Measurements from ENCODE around the gene AKAIN1. TPM values are rescaled to one million over a fixed set of nuclear protein-coding genes. Genes with fewer than 3 reads are reported as not detected.

Gene AKAIN1
- total RNA-seq, 1 donor from 2014 or later: not detected

DNA sequence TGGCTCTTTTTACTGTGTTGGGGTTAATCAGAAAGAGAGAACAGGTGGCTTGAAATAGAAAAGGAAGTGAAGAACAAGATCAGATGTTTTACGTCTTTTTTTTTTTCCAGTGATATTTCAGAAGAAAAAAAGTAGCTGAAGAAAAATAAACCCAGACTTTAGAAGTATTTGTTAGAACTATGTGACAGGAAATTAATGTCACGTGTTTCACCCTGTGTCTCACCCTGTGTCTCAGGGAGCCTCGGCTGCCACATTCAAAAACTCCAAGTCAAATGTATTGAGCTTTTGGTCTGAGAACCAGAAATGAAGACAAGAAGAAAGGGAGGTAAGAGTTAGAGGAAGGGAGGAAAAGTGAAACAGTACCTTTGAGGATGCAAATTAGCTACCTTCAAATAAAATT lies 38.0 kb downstream of the AKAIN1 start:
- no peak for DNase-seq (ENCODE audit: low spot score)

DNA sequence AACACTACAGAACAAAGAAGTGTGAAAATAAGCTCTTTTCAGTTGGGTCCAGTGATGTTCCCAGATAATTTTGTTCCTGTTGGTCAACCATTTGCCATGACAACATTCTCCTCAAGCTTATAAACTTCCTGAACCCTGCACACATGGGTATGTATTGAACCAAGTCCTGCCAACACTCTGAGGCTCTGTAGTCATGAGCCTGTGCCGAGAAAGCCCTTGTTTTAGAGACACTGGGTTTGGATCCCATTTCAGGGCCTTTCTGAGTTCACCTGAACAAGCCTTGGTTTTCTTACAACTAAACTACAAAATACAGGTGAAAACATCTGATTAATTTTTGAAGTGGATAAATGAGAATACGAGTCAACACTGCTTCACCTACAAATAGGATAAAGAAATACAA lies 38.5 kb downstream of the AKAIN1 start:
- no peak for DNase-seq (ENCODE audit: low spot score)

DNA sequence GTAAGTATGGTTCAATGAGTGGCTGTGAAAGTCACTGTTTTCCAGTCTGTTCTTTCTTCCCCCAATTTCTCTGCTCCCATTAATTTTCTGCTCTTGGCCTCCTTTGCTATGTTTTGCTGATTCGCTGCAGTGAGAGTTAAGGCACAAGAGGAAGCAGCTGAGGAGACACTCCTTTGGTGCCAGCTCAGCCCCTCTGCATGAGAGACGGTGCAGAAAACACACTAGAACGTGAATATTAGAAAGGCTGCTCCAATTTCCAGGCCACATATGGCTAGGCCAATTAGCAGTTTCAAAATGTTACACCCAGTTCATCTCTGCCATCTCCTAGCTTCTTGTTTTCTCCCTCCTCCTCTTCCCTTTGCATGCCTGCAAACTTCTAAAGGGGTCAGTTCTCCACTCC lies 38.9 kb downstream of the AKAIN1 start:
- no peak for DNase-seq (ENCODE audit: low spot score)

DNA sequence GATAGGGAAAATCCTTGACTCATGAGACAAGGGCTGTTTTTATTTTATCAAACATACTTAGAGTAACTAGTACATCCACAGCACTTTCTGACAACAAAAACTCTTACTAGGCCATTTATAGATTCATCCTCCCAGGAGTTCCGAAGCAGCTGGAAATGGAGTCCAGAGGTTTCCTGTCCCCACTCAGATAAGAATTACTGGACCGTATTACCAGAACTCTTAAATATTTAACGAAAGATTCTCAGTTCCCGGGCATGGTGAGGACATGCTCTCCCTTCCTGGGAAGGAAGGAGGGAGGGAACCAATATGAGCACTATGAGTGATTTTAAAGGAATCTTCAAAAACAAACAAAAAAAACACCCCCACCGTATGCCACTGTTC lies 41.2 kb downstream of the AKAIN1 start:
- DNase-seq (ENCODE audit: low spot score): no peak

DNA sequence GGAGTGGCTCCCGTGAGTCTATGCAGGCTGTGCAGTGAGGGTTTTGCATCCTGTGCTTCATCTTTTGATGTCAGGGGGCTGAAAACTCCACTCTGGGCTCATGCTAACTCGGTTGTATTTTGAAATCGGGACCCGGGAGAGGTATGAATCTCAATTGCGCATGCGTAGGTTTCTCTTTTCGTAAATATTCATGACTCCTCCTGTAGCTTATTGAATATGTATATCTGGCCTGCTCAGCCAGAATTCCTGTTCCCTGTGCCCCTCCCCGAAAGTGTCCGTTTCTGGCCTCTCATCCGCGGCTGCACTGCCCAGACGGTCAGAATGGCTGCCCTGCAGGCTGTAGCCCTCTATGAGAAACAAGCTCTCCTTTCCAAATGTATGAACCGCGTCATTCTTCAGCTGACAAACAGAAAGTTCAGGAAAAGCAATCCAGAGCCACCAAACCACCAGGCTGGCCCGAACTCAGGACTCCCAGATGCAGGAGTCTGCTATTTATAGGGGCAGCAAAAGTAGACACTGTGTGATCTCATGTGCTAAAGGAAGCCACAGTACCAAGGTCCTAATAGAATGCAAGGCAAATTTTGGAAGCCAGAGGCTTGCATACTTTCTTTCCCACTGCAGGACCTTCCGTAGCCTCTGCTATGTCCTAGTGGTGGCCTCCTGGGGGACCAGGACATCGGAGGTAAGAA lies 41.7 kb downstream of the AKAIN1 start:
- DNase-seq (ENCODE audit: low spot score): no peak

DNA sequence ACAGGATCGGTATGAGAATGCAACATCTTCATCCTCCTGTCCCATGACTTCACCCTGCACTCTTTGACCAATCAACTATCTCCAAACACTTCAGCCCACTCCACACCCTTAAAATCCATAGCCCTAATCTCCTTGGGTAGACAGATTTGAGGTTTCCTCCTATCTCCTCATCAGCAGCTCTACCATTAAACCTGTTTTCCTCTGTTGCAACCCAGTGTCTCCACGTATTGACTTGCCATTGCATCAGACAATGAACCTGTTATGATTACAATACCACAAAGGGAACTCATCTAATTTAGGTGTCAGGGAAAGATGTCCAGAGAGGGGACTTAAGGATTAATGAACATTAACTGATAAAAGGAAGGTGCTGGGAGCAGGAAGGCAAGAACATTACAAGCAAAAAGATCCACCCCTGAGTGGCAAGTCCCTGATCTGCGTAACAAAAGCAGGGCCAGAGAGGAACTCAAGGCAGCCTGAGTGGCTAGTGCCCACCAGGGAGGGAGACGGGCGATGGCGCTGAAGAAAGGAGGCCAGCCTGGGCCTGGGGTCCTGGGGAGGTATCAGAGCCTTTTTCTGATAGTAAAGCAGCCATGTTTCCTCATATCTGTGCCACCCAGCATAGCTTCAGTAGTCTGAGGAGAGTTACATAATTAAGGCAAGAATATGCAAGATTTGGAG lies 44.6 kb downstream of the AKAIN1 start:
- DNase-seq (ENCODE audit: low spot score): no peak

DNA sequence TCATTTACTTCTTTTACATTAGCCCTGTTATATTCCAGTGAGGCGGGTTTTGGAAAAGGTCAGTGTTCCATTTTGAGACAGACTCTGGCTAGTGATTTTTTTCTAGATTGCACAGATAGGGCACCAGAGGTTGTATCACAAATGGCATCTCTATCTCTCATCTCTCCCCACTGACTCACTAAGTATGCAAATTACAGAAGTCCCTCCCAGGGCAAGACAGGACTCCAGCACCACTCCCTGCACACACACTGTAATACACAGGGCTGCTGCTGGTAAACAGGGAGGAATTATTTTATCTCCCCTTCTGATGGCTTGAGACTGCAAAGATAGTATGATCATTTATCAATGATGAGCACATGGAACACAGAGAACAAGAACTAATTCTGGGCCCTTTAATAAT lies 46.2 kb downstream of the AKAIN1 start:
- DNase-seq (ENCODE audit: low spot score): no peak

DNA sequence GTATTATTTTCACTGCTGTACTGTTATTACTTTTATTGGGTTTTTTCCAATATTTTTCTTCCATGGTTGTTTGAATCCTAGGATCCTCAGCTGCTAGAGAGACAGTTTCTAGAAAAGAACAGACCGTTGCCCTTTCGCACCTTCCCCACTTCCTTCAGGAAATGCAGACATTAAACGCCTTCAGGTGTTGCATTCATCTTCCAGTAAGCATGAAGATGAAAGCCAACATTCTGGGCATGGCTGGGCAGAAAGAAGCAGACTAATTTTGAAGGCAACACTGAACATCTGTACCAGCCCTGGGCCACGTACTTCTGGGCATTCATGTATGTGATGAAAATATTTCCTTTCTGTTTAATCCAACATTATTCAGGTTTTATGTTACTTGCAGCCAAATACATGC lies 51.0 kb downstream of the AKAIN1 start:
- DNase-seq (ENCODE audit: low spot score): no peak

DNA sequence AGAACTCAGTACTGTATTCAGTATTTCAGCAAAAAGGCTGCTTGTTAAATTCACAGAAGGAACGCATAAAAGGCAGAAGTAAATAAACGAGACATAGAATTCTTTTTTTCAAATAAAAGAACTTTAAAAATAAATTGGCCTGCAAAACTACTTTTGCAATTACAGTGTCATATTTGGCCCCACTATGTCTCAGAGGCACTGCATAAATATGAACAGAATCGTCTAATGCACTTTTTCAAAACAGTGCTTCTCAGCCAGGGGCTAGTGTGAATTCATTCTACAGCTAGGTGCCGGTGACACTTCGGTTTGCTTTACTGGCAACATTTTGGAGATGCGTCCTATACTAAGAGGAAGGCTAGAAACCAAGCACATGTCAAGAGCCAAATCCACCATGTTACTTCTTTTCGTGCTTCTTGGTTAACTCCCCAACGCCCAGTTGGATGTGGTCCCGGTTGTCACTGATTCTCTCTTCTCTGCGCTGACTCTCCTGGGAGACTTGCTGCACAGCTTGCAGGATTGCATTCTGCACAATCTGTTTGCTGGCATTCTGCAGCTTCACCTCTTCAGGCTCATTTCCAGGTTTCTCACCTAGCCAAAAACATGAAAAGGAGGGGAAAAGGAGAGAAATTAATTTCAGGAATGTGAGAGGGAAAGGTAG lies 51.8 kb downstream of the AKAIN1 start:
- no peak for DNase-seq (ENCODE audit: low spot score)

DNA sequence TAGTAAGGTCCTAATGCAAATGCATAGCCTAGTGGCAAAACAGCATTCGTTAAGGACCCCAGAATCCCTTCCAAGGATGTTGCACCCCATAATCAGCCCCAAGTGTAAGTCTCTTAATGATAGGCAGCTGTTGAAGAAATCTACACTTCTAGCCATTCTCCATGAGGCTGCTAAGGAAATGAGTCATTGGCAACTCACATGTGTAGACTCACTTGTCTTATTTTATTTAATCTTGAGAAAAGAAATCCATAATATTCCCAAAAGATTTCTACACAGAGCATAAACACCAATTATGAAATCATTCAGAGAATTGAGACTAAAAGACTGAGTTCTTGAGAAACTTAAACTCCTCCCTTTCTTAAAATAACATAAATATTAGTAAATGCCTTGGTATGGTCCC lies 52.4 kb downstream of the AKAIN1 start:
- no peak for DNase-seq (ENCODE audit: low spot score)

DNA sequence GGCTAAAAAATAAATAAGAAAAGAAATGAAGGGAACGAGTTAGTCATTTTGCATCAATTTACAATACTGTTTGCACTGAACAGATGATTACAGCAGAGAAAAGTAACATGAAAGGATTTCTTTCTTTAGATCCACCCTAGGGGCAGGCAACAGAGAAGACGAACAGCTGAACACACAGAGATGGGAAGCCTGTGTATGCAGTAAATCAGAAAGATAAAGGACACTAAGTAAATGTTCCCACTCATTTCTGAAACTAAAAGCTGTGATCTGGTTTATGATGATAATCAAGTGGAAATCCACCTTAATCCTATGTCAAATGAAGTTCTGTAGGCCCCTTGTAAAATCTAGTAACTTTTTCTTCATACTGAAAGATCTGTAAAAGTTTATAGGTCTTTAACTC lies 54.2 kb downstream of the AKAIN1 start:
- DNase-seq (ENCODE audit: low spot score): no peak

DNA sequence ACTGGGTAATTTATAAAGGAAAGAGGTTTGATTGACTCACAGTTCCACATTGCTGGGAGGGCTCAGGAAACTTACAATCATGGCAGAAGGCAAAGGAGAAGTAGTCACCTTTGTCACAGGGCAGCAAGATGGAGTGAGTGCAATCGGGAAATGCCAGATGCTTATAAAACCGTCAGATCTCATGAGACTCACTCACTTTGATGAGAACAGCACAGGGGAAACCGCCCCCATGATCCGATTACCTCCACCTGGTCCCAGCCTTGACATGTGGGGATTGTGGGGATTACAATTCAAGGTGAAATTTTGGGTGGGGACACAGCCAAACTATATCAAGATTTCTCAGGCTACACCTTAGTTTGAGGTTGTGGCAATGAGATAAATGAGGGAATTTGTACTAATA lies 54.9 kb downstream of the AKAIN1 start:
- no peak for DNase-seq (ENCODE audit: low spot score)

DNA sequence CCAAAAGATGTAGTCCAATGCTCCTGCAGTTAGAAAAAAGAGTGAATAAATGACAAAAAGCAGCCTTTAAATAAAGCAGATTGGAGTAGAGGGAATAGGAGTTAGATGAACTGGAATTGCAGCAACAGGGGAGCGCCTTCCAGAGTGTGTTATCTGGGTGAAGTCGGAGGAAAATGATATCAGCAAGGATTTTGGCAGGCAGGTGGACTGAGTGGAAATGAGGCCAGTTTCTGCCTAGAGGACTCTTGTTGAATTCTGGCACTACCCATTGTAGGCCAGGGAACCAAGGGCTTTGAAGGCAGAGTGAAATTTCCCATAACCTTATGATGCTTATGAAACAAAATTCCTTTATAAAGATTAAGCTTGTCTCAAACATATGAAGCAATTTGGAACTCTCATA lies 59.8 kb downstream of the AKAIN1 start:
- DNase-seq (ENCODE audit: low spot score): no peak

DNA sequence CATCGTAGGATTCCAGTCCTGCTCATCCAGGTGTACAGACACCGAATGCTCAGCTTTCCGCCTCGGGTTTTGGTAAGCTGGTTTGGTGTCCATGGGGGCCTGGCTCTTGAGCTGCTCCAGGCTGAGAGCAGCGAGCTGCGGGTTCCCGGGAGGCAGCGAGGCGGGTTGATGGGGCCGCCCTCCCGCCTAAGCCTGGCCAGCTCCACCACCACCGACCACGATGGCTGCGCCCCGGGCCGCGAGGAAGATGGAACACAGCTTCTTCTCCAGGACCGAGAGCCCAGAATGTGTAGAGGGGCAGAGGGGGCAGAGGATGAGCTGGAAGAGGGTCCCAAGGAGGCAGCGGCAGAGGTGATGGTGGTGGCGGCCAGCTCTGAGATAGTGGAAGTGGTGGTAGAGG lies 64.1 kb downstream of the AKAIN1 start:
- DNase-seq (ENCODE audit: low spot score): no peak

DNA sequence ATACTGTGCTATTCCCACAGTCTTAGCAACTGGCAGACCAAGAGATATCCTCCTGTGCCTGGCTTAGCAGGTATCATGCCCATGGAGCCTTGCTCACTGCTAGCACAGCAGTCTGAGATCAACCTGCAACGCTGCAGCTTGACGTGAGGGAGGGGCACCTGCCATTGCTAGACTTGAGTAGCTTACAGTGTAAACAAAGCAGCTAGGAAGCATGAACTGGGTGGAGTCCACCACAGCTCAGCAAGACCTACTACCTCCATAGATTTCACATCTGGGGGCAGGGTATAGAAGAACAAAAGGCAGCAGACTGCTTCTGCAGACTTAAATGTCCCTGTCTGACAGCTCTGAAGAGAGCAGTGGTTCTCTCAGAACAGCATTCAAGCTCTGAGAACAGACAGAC lies 74.8 kb downstream of the AKAIN1 start:
- DNase-seq (ENCODE audit: low spot score): no peak

DNA sequence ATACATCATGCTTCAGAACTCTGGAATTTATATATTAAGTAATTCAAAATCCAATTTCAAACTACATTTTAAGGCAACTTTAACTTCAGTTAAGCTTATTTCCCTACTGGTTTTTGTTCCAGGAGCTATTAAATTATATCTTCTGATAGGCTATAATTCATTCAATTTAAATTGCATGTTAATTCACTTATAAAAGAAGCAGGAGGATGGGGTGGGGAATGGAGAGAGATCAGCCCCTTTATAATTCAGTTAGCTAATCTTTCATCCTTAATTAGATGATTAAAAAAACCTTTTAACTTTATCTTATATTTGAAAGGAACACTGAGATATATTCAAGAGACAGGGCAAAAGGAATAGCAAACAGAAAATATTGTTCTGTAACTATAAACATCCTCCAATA lies 86.8 kb downstream of the AKAIN1 start:
- no peak for DNase-seq (ENCODE audit: low spot score)

DNA sequence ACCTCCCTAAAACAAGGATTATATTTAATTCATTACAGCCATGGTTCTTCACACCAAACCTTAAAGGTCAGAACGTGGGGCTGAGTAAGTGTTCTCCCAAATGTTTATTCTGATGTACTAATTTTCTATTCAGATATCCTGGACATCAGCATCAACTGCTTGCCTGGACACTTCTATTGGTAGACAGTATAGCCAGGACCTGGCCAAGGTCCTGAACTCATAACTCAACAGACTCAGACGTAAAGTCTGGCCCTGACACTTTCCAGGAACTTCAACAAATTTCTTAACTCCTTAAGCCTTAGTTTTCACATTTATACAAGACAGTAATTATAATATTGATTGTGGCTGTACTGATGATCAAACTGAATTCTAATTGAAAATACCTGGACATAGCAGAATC lies 89.1 kb downstream of the AKAIN1 start:
- no peak for DNase-seq (ENCODE audit: low spot score)

DNA sequence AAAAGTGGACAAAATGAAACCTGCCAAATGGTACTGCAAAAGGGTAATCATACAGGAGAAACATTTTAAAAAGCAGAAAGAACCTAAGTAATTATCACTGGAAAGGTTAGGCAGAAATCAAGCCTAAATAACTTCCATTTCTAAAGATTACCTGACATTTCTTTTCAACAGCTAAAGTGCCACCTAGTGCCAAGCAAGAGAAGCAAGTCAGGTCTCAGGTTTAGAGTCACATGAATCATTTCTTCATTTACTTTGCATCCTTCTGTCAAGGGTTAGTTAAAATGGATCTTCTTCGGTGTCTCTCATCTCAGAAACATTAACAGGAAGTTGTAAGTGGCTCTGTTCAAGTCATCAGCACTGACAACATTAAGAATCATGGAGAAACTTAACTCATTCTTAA lies 90.3 kb downstream of the AKAIN1 start:
- no peak for DNase-seq (ENCODE audit: low spot score)

DNA sequence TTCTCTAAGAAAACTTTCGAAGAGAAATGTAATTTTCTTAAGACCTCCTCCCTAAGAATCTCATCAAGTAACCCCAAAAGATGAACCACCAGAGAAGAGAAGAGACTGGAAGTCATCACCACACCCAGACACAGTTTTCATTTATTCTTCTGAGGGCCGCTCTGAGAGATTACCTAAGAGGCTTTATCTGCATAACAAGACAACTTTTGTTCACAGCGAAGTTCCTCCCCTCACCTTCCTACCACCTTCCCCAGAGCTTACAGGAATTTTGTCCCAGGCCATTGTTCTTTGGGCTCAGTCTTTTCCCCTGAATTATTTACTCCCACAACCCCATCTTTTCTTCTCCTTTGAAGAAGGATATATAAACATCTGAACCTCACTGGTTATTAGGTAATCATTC lies 92.8 kb downstream of the AKAIN1 start:
- DNase-seq (ENCODE audit: low spot score): no peak

DNA sequence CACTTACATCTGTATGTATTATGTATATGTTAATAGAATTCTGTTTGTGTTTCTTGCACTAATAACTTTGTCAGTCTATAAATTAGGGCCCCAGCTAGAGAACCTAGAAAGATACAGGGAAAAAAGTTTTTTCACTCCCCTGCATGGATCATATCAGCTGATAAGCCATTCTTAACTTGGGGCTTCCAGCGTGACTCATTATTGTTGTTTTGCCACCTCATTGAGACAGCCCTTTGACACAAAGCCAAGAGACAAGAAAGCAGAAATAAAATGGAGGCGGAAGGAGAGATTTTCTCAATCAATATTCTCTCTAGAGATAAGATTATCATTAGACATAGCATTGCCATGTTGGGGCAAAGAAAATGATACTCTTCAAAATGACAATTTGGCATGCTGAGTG lies 93.4 kb downstream of the AKAIN1 start:
- DNase-seq (ENCODE audit: low spot score): no peak

DNA sequence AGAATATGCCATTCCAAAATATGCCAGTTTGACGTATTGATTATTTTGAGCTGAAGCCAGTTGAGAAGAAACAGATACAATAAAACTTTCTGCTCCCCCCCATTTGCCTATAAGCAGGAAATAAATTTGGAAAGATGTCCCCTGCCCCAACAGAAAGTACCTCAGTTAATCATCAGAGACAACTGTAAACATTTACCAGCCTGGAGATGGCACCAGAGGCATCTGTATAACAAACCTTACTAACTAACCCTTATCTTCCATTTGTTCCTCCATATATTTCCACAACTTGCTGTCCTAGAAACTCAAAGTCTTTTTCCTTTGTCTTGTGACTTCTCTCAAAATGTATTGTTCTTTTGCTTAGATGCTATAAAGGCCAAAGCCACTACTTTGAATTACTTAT lies 93.8 kb downstream of the AKAIN1 start:
- no peak for DNase-seq (ENCODE audit: low spot score)

DNA sequence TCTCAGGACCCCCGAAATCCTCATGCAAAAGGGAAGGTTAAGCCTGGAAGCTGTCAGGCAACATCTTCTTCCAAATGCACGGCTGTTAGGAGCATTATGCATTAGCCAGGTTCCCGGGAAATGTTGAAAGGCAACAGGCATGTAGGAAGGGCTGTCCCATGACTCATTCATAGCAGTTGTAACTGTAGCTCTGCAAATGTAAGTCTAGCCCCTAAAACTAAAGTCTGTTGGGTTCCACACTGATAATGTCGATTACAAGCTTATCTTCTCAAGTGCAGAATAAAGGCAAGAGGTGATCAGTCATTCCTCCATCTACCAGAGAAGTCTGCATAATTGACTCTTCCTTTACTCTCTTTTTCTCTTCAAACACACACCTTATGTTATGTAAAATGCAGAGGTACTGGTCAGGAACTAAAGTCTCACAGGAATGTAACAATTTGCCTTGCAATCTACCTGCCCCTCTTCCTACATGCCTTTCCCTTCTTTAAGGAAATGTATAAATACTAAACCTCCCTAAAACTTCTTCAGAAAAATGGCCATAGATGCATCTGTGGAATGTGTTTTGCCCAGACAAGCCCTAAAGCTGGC lies 99.8 kb downstream of the AKAIN1 start:
- DNase-seq (ENCODE audit: low spot score): no peak

DNA sequence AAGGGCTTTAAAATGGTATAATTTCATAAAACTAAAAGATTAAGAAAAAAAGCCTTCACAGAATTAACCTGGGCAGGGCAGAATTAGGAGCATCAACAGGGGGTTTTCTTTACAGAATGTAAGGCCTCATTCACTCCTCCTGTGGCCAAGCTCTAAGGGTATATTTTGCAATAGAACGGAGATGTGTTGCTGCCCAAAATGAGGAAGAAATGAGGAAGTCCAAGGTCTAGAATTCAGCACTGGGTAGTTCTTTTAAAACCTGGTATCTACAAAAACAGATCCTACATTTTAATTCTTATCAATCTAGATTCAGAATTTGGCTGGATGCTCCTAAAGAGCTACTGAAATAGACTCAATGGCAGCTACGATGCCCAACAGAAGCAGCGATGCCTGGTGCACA lies 101.8 kb downstream of the AKAIN1 start:
- no peak for DNase-seq (ENCODE audit: low spot score)

All from ureter (tissue), 1 donor.